ENCODE results near the gene FAAP20.

DNA sequence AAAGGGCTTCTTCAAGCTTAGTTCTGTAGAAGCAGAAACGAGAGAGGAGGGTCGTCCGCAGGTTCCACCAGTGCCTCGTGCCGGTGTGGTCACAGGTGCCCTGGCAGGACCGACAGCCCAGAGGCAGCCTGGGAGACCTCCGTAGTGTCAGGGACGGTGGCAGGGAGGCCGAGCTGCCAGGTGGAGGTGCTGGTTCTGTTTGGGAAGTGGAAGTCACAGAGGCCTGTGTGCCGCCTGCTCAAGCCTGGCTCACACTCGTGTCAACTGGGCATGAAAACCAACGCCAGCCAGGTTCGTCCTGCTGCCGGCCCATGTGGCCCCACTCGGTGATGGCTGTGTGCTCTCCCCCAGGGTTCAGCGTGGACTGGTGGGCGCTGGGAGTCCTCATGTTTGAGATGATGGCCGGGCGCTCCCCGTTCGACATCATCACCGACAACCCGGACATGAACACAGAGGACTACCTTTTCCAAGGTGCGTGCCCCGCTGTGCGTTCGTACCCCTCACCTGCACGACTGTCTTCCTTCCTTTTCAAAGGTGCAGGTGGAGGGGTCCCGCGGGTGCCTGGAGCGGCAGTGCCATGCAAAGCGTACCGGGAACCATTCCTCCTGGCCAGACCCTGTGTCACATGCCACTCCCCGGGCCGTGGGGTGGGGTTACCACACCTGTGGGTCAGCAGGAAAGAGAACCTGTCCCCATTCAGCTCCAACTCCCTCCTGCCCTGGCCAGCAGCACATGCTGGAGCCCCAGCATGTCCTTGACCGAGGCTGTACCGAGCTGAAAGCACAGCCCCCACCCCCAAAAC is 20.8 kb downstream of the FAAP20 start:
- TF ChIP-seq CTCF (conservative IDR thresholded peaks at IDR 0.05) (no peak), EZH2 (IDR thresholded peaks at IDR 0.05; ENCODE audit: low read depth) (no peak)

All from PC-9 (cell line).